Thyroid gland (tissue), 4 donors: ENCODE measurements around the gene DAP3. TPM values are rescaled to one million over a fixed set of nuclear protein-coding genes. Genes with fewer than 3 reads are reported as not detected.

Experiments used
- DNase-seq, 2 donors: peaks; one replicate each; pipeline ENCODE4 v3.0.0-alpha.2; 2019
- H3K27ac ChIP-seq, 3 donors: fragments of 200-600 bp; sonication (generic); 1 replicate in 2 of 3; 2 replicates in 1 of 3; pipeline ENCODE4 v1.5.1; 2016 to 2019; ENCODE audit warnings: mild to moderate bottlenecking in 1 of 3, moderate library complexity in 1 of 3
- H3K27me3 ChIP-seq: fragments of 200-600 bp; sonication (generic); one replicate; pipeline ENCODE4 v1.5.1; 2019
- H3K36me3 ChIP-seq, 2 donors: fragments of 200-600 bp; sonication (generic); one replicate each; pipeline ENCODE4 v1.5.1; 2016 to 2019
- H3K4me1 ChIP-seq, 2 donors: fragments of 200-600 bp; sonication (generic); one replicate each; pipeline ENCODE4 v1.5.1; 2017 to 2019
- H3K4me3 ChIP-seq, 3 donors: fragments of 200-600 bp; sonication (generic); replicated peaks in 1 of 3; 1 replicate in 2 of 3; 2 replicates in 1 of 3; pipeline ENCODE4 v1.5.1; 2016; ENCODE audit warnings: mild to moderate bottlenecking in 1 of 3
- H3K9me3 ChIP-seq: fragments of 200-600 bp; sonication (generic); one replicate; pipeline ENCODE4 v1.5.1; 2017
- CTCF ChIP-seq, 6 experiments: fragments of 200-600 bp in 3 of 6; fragments of 450-650 bp in 3 of 6; sonication (generic) in 3 of 6; IDR thresholded peaks; one replicate each; pipeline ENCODE4 v1.5.1; 2016 to 2019; ENCODE audit warnings: antibody characterized with exemption in 6 of 6, mild to moderate bottlenecking in 2 of 6, inconsistent platforms in 1 of 6, moderate library complexity in 1 of 6
- POLR2A ChIP-seq, 2 donors: fragments of 450-650 bp; IDR thresholded peaks; one replicate each; pipeline ENCODE4 v1.6.1; 2017; ENCODE audit warnings: antibody characterized with exemption in 2 of 2, mild to moderate bottlenecking in 2 of 2, moderate library complexity in 1 of 2
- WGBS, 2 donors: methylation state at CpG; one replicate each; pipeline ENCODE4 v1.1.5; 2017; 5-methylcytosine and 5-hydroxymethylcytosine counted together
- intact Hi-C: fragments of 100-400 bp; cut with DNase I; formaldehyde crosslinking; loops from one replicate; pipeline ENCODE4 v1.15.1; 2023
- total RNA-seq, 4 donors: library from RNA; depleted of rRNA; stranded (reverse); fragments of >200 nt; gene quantifications; one replicate each; pipeline ENCODE4 v1.2.3, GENCODE V29; 2016

Gene DAP3
- total RNA-seq, 4 donors from 2014 or later = 70.8 to 141 (median 106) TPM

GRCh38 chr1:155646307-155646706, 42.6 kb upstream of the DAP3 start:
- DNase-seq = no peak
- H3K27me3 ChIP-seq = no peaks in the 10 kb centered on the region
- no peaks in the 10 kb centered on the region for H3K4me1 ChIP-seq
- intact Hi-C loops = no loop called here
- no peaks in the 10 kb centered on the region for H3K36me3 ChIP-seq
- H3K27ac ChIP-seq = no peak overlapping the region
- H3K4me3 ChIP-seq = no peak overlapping the region
- no peaks in the 10 kb centered on the region for H3K9me3 ChIP-seq
- TF ChIP-seq CTCF (IDR thresholded peaks at IDR 0.05) (no peak), POLR2A (IDR thresholded peaks at IDR 0.05) (no peak)
- WGBS, 2 donors = 70 to 74% methylated on average over 2 of the region's 2 CpGs

GRCh38 chr1:155648207-155649147, 40.4 kb upstream of the DAP3 start:
- DNase-seq = no peak
- Histone ChIP-seq H3K9me3 (no peaks in the 10 kb centered on the region), H3K27ac (no peak overlapping the region), H3K4me1 (no peaks in the 10 kb centered on the region), H3K27me3 (no peaks in the 10 kb centered on the region), H3K36me3 (no peaks in the 10 kb centered on the region), H3K4me3 (no peak overlapping the region)
- TF ChIP-seq POLR2A (IDR thresholded peaks at IDR 0.05) (no peak), CTCF (IDR thresholded peaks at IDR 0.05) (peak in 3 of 6 experiments; percentile 24)
- intact Hi-C loops = no loop called here
- WGBS, 2 donors = 49 to 51% methylated on average over 11 of the region's 11 CpGs

GRCh38 chr1:155649676-155650075, 39.2 kb upstream of the DAP3 start:
- no peaks in the 10 kb centered on the region for H3K9me3 ChIP-seq
- H3K27me3 ChIP-seq = no peaks in the 10 kb centered on the region
- H3K36me3 ChIP-seq = no peaks in the 10 kb centered on the region
- no peak overlapping the region for H3K27ac ChIP-seq
- no peak overlapping the region for H3K4me3 ChIP-seq
- no peak for DNase-seq
- no peaks in the 10 kb centered on the region for H3K4me1 ChIP-seq
- no peak for TF ChIP-seq POLR2A (IDR thresholded peaks at IDR 0.05)
- no peak for TF ChIP-seq CTCF (IDR thresholded peaks at IDR 0.05)
- intact Hi-C loops = no loop called here

GRCh38 chr1:155650231-155650757, 38.6 kb upstream of the DAP3 start:
- Histone ChIP-seq H3K36me3 (no peaks in the 10 kb centered on the region), H3K9me3 (no peaks in the 10 kb centered on the region), H3K4me3 (no peak overlapping the region), H3K27ac (no peak overlapping the region), H3K27me3 (no peaks in the 10 kb centered on the region), H3K4me1 (no peaks in the 10 kb centered on the region)
- WGBS, 2 donors = 86 to 93% methylated on average over 7 of the region's 7 CpGs
- TF ChIP-seq CTCF (IDR thresholded peaks at IDR 0.05) (no peak), POLR2A (IDR thresholded peaks at IDR 0.05) (no peak)
- no peak for DNase-seq
- intact Hi-C loops = no loop called here
